ENCODE data around the gene EFNB2. TPM values are rescaled to one million over a fixed set of nuclear protein-coding genes. Genes with fewer than 3 reads are reported as not detected.
A peak's percentile ranks its signal among the peaks of the same experiment; 100 is the strongest.

EFNB2 gene
- total and polyA plus RNA-seq, 2 of the 8 experiments (the other 6 are each of a cell fraction or from before 2014, with no cell fraction given) = 8.2 to 12.0 TPM

DNA sequence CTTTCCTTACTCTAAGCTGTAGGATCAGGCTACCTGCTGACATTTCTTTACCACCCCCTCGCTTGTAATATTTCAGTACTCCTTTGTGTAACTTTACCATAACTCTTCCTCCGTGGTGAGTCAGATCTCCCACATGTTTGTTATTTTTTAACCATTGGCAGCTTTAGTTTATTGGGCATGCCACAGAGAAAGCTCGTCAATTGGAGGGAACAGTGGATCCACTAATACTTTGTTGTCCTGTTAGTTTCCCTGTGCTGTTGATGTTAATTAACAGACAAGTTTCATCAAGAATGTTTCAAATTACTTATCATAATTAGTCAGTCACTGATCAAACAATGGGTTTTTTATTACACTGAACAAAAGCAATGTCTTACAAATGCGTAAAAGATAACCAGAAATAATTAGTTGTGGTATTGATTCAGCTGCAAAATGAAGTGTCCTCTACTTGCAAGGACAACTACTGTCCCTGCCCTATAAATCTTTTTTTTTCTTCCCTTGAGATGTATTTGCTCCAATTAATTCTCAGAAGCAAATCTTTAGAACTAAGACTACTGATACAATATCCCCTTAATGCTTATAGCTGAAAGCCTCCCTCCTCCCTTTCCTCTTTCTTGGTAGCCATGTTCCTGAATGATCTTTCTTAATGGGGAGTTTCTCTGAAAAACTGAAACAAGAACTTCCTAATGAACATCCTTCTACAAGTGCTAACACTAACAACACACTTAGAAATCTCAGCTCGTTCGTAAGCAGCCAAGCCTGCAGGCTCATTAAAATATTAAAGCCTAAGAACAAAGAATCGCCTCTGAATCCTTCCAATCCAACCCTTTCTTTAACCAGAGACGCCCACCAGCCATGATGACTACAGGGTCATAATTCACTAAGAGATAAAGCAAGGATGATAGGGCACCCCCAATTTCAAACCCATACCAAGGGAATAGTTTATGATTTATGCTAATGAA, 22.2 kb downstream of the EFNB2 start:
- Histone ChIP-seq H2BK12ac (ENCODE audit: low read depth, low read length) (no peak overlapping the region), H2AK5ac (ENCODE audit: low read depth, low read length) (no peak overlapping the region), H3K27ac (ENCODE audit: low read depth, low read length) (peak overlapping the region; percentile 12; the same call in 1 of the 2 replicates), H4K8ac (ENCODE audit: extremely low read depth, insufficient read depth, low read length) (no peak overlapping the region), H3K4me2 (ENCODE audit: insufficient read depth in 1 of 2, low read depth in 2 of 2, low read length in 2 of 2) (peak overlapping the region; percentile 17 to 27; a peak in 2 of 4 replicates), H3K9me3 (ENCODE audit: insufficient read depth in 2 of 2, low read depth in 1 of 2, low read length in 1 of 2) (no peaks in the 10 kb centered on the region), H3K79me2 (ENCODE audit: control insufficient read depth in 1 of 2, insufficient read depth in 2 of 2, low read length in 2 of 2) (peaks cover 0 to 38% of the 10 kb centered on the region in 2 experiments; a peak in 2 of 4 replicates), H3K79me1 (ENCODE audit: low read depth, low read length) (no peaks in the 10 kb centered on the region), H3K4ac (replicated peaks; ENCODE audit: insufficient read length, low read depth, low read length) (no peak overlapping the region), H2BK5ac (ENCODE audit: low read depth, low read length) (no peak overlapping the region), H2BK120ac (replicated peaks; ENCODE audit: low read depth, low read length) (no peak overlapping the region), H3K4me1 (replicated peaks in 1 of 4; ENCODE audit: control insufficient read depth in 3 of 4, insufficient read depth in 4 of 4, low read length in 3 of 4) (peaks cover 0 to 19% (median 3%) of the 10 kb centered on the region in 4 experiments; a peak in 4 of 7 replicates), H3K18ac (ENCODE audit: extremely low read depth, low read length) (no peak overlapping the region; the same call in 1 of the 2 replicates), H3K14ac (ENCODE audit: insufficient read length) (no peak overlapping the region), H3K23me2 (ENCODE audit: low read depth, low read length) (no peaks in the 10 kb centered on the region), H4K91ac (replicated peaks; ENCODE audit: insufficient read length, low read length) (no peak overlapping the region), H4K5ac (ENCODE audit: insufficient read length, low read depth, low read length) (no peak overlapping the region), H2AFZ (ENCODE audit: low read length) (no peak overlapping the region), H3K23ac (ENCODE audit: insufficient read length) (no peak overlapping the region), H3K27me3 (replicated peaks in 1 of 4; ENCODE audit: control insufficient read depth in 3 of 4, extremely low read depth in 1 of 4, insufficient read depth in 3 of 4, low read length in 3 of 4) (no peaks in the 10 kb centered on the region), H2BK20ac (ENCODE audit: low read length) (no peak overlapping the region), H4K20me1 (replicated peaks in 1 of 2; ENCODE audit: control insufficient read depth in 1 of 2, insufficient read depth in 2 of 2, low read length in 2 of 2) (peaks cover 0 to 1% of the 10 kb centered on the region in 2 experiments), H3K36me3 (ENCODE audit: control insufficient read depth in 2 of 4, insufficient read depth in 4 of 4, low read length in 3 of 4) (no peaks in the 10 kb centered on the region), H2BK15ac (ENCODE audit: low read length) (no peak overlapping the region), H3K56ac (replicated peaks; ENCODE audit: insufficient read length, low read depth, low read length) (no peak overlapping the region), H3K4me3 (ENCODE audit: extremely low read depth in 1 of 4, insufficient read depth in 2 of 4, low read depth in 3 of 4, low read length in 4 of 4) (peak overlapping the region in 1 of 4 experiments; percentile 5; a peak in 1 of 8 replicates), H3K9ac (replicated peaks in 1 of 4; ENCODE audit: extremely low read depth in 1 of 4, low read depth in 3 of 4, low read length in 3 of 4) (no peak overlapping the region)
- FAIRE-seq (no peak), DNase-seq (ENCODE audit: low read depth in 1 of 2, low spot score in 2 of 2) (no peak)
- WGBS, 2 experiments (ENCODE audit: extremely low coverage in 1 of 2, insufficient coverage in 1 of 2, insufficient read length in 1 of 2, insufficient replicate concordance in 2 of 2, low coverage in 1 of 2, low lambda C conversion rate in 2 of 2, missing lambda C conversion rate in 1 of 2) = 50% methylated on average over 8 of the region's 8 CpGs; no CpG with 5 or more reads in 1 of the 2 experiments
- ChIA-PET POLR2A (ENCODE audit: partially characterized antibody) (interaction anchor here (1.3 kb wide), 1 partner anchor 22 kb away, joined by 3 read pairs; the partner anchor contains the start of gene EFNB2), CTCF (ENCODE audit: partially characterized antibody) (interaction anchor here (0.6 to 1.6 kb wide), 2 partner anchors 12 to 53 kb away, joined by 3 to 4 read pairs; no protein-coding TSS in a partner anchor)
- TF ChIP-seq CTBP2 (IDR thresholded peaks at IDR 0.05; ENCODE audit: borderline replicate concordance, insufficient read depth, insufficient read length, low read length) (no peak), EZH2 (IDR thresholded peaks at IDR 0.05; ENCODE audit: low read depth, low read length, severe bottlenecking) (no peak), JUN (IDR thresholded peaks at IDR 0.05; ENCODE audit: low read depth, low read length) (no peak), TCF12 (IDR thresholded peaks at IDR 0.05; ENCODE audit: low read depth, low read length) (no peak), SIRT6 (IDR thresholded peaks at IDR 0.05; ENCODE audit: low read length) (no peak), RNF2 (IDR thresholded peaks at IDR 0.05; ENCODE audit: borderline replicate concordance, low read depth, low read length, missing control alignments, poor library complexity, severe bottlenecking) (no peak), SIX5 (IDR thresholded peaks at IDR 0.05; ENCODE audit: low read depth, low read length) (no peak), TAF7 (optimal IDR thresholded peaks at IDR 0.05; ENCODE audit: borderline replicate concordance, low read depth, low read length) (no peak), BCL11A (IDR thresholded peaks at IDR 0.05; ENCODE audit: low read depth in 2 of 2, low read length in 2 of 2) (no peak), YY1 (IDR thresholded peaks at IDR 0.05; ENCODE audit: low read depth, low read length) (no peak), POU5F1 (IDR thresholded peaks at IDR 0.05; ENCODE audit: low read depth, low read length) (no peak)

All from H1 (cell line).